ENCODE data around the gene P2RX1.

P2RX1 gene

GRCh38 chr17:3915995-3916696 is at the start of gene P2RX1:
TSS of gene P2RX1 (minus strand) at chr17:3916465. CDS start at chr17:3916225, 240 bp downstream.
- no peak for FAIRE-seq

DNA sequence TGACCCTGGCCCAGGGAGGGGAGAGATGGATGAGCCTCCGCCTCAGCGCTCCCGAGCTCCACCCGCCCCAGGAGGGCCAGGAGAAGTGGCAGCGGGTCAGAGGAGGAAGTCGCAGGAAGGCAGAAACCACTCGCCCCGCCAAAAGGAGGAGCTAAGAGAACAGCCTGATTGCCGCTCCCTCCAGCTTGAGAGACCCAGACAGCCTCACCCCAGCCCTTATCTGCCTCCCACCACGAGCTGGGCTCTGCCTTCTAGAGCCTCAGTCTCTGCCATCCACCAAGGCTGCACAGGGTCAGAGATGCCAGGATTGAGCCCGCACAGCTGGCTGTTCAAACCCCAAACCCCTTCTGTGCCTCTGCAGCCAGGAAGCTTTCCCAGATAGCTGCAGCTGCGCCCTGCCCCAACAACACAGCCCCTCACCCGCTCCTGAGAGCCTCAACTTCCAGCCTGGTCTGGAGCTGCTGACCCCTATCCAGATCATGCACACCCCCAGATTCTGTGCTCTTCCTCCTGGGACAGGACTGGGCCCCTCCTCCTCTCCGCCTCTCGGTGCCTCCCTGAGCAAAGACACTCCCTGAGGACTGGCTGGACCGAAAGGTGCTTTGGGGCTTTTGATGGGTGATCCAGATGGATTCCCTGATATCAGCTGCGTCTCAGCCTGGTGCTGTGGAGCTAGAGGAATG is 49.0 kb upstream of the P2RX1 start:
- FAIRE-seq, result no peak

GRCh38 chr17:3964203-3965117 is 48.2 kb upstream of the P2RX1 start, which contains the start of gene ATP2A3:
TSS of gene ATP2A3 (minus strand) at chr17:3964437. CDS start at chr17:3964291, 146 bp downstream.
- no peak for FAIRE-seq

DNA sequence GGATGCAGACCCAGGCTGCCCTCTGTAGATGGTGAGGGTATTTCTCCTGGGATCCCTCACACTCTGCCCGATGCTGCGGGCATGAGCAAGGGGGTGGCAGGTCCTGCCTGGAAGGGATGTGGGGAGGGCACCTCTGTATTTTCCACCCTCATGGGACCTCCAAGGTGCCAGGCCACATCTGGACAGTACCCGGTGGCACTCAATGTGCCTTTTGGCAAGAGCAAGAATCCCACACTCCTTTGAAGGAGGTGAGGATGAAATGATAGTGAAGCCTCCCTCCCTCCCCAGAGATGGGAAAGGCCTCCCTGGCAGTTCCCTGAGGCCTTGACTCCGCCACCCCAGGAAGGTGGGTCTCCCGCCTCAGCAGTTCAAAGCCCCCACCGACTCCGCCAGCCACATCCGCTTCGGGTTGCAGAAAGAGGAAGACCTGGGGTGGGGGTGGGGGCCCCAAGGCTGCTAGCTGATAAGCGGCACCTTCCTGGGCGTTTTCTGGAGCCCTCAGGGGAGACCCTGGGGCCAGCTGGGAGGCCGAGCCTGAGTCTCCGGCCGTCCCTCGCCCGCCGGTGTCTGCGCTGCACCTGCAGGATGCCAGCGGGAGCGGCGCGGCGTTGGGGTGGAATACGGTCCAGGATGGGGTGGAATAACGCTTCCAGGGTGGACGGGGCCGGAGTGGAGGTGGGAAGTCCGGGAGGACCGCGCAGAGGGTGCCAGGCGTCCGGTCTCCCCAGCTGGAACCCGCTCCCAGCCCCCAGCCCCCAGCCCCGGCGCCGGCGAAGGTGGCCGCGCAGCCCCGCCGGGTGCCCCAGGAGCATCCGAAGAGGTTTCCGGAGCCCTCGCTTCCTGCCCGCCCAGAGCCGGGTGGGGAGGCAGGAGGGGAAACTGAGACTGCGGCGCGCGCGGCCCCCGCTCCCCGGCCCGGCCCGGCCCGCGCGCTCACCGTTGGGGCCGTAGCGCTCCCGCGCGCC is 47.3 kb upstream of the P2RX1 start:
- no peak for FAIRE-seq

GRCh38 chr17:3962965-3963236 is 46.6 kb upstream of the P2RX1 start:
- FAIRE-seq, result no peak

DNA sequence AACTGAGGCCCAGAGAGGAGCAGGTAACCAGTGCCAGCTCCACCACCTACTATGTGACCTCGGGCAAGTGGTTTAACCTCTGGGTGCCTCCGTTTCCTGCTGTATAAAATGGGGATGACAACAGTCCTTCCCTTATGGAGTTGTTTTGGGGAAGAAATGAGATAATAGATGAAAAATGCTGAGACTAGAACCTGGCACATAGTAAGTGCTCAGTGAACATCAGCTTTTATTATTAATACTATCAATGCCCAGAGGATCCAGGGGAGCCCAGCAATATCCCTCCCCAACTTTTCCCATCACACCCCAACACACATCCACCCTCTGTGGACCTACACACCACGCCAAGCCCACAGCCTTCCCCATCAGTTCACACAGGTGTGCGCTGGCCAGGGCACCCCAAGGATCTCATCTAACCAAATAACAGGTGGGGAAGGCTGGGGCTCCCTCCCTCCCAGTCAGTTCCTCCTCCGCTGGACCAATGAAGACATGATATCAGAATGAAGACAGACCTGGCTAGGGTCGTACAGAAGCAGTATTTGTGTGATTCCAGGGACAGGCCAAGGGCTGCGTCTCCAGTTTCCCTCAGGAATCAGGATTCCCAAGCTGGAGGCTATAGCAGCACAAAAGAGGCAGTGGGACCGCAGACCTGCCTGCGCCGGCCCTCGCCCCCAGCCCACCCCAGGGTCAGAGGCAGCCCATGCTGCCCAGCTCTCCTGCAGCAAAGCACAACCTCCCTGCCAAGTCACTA is 46.1 kb upstream of the P2RX1 start:
- FAIRE-seq, result no peak

GRCh38 chr17:3961564-3962047 is 45.3 kb upstream of the P2RX1 start:
- FAIRE-seq, result no peak

GRCh38 chr17:3960764-3961163 is 44.5 kb upstream of the P2RX1 start:
- no peak for FAIRE-seq

GRCh38 chr17:3959921-3960601 is 43.8 kb upstream of the P2RX1 start:
- no peak for FAIRE-seq

GRCh38 chr17:3959295-3959899 is 43.1 kb upstream of the P2RX1 start:
- no peak for FAIRE-seq

DNA sequence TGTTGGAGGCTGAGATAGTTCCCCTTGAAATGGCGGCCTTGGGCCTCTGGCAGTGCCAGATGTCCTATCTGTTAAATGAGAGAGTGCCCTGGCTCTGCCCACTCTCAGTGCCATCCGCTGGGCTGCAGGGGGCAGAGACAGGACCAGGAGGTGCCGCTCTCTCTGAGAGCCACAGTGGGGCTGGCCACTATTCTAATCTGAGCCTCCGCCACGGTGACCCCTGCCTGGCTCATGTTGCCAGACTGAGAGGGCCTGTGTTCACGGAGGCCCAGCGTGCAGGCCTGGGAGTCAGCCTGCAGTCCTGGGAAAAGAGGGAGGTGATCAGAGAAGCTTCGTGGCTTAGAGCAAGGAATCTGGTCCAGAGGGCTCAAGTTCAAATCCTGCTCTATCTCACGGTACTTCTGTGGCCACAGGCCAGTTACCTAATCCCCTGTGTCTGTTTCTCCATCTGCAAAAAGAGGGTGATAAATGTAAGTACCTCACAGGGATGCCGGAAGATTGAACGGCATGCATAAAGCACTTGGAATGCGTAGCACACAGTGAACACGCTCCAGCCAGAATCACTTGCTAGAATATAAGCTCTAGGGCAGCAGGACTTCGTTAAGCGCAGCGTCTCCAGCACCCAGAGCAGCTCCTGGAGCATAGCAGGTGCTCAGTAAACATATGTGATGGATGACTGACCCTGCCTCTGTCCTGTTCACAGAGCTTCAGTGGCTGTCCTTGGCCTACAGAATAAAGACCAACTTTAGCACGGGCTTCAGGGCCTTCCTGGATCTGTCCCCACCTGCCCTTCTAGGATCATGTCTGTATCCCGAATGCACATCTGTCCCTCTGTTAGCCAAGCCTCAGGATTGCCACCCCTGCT is 41.7 kb upstream of the P2RX1 start:
- no peak for FAIRE-seq

DNA sequence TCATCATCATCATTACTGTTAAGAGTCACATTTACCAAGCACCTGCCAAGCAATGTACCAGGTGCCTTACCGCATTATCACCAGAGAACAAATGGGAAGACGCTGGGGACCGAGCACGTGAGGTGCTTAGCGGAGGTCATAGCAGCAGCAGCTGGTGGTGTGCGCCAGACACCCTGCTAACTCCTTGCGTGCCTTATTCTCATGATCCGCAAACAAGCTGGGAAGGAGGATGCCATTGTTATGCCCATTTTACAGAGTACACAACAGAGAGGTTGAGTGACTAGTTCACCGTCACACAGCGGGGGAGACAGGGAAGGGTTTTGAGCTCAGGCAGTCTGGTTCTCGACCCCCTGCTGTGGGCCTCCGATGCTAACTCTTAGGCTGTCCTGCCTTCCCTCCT is 40.7 kb upstream of the P2RX1 start:
- no peak for FAIRE-seq

DNA sequence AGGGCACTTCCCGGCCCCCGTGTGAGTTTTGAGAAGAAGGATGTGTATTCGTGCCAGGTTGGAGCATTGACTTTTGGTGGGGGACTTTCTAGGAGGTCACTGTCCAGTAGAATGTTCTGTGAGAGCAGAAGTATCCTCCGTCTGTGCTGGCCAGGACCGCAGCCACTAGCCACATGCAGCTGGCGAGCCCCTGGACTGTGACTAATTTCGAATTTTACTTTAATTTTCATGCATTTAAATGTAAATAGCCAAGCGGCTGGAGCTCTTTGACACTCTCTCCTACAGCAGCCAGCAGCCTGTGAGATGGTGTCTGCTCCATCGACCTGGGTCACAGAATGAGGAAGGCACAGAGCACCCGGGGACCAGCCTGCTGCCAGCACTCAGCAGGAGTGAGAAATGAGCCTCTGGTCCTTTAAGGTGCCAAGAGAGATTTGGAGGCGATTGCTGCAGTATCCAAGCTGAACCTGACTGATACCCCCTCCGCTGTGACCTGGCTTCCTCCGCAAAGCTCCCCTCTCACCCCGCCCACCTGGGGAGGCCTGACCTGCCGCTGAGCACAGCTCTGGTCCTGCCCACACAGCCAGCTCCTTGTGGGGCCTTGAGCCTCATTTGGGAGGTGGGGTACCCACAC is 40.2 kb upstream of the P2RX1 start:
- FAIRE-seq, result no peak

DNA sequence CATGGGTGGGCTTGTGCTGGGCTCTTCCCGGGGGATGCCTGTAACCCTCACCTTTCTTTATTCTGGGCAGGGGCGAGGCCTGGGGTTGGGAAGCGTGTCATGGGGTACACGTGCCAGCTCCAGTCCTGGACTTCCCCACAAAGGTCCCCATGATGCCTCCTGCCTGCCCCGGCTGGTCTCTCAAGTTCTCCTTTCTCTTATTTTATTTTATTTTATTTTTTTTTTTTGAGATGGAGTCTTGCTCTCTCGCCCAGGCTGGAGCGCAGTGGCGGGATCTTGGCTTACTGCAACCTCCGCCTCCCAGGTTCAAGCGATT is 39.4 kb upstream of the P2RX1 start:
- no peak for FAIRE-seq

DNA sequence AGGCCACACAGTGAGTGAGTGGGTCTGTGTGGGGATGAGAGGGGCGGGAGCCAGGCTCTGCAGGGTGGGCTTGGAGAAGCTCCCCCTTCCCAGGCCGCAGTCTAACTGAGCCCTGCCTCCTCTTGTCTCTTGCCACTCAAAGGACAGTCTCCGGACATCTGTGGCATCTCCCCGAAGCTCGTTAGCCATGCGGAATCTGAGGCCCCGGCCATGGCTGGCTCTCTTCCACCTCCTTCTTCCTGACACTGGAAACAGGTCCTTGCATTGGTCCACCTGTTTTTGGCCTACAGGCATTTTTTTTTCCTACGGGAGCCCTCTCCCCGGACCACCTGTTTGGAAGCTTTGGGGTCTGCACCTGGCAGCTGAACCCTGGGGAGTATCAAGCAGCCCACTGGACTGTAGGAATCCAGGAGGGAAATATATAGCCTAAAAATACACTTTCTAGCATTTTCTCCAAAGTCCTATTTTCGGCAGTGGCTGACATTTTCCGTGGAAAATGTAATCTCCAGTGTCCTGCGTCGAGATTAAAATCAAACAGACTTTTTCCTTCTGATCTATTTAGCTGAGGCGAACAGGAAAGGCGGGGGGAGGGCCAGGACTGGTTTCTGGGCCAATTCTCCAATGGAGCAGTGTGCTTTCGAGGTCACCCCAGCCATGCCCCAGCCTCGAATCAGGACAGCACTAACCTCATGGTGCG is 38.9 kb upstream of the P2RX1 start:
- FAIRE-seq, result no peak

GRCh38 chr17:3954086-3954485 is 37.8 kb upstream of the P2RX1 start:
- FAIRE-seq, result no peak

DNA sequence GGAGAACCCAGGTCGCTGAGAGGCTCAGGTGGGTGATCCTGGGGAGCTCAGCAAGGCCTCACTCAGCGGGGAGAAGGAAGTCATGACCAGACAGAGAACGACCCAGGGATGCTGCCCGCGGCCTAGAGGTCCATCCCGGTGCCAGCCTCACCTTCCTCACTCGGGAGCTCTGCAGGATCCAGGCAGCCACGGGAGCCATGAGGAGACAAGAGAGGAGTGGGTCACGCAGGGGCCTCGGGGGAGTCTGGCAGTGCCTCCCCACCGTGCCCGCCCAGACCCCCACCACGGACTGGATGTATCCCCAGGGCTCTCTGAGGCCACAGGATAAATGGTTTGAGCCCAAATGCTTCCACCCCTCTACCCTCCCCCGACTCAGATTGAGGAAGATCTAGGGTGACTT is 37.3 kb upstream of the P2RX1 start:
- no peak for FAIRE-seq

DNA sequence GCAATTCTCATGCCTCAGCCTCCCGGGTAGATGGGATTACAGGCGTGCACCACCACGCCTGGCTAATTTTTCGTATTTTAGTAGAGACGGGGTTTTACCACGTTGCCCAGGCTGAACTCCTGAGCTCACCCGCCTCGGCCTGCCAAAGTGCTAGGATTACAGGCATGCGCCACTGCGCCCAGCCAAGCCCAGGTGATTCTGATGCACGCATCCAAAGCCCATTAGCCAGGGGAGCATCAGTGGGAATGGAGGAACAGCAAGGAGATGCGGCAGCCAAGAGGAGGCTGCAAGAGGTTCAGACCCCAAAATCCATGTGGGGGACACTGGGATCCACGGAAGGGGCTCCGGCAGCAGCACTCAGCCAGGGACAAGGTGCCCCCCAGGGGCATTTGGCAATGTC is 35.9 kb upstream of the P2RX1 start:
- no peak for FAIRE-seq

GRCh38 chr17:3951420-3951819 is 35.2 kb upstream of the P2RX1 start:
- FAIRE-seq, result no peak

Data from G401.6 (cell line).